Kidney (tissue), 14 donors: ENCODE data around the gene ROBO4. TPM values are rescaled to one million over a fixed set of nuclear protein-coding genes. Genes with fewer than 3 reads are reported as not detected.

ENCODE experiments used
- DNase-seq, 5 donors: peaks; one replicate each; pipeline ENCODE4 v3.0.0-alpha.2; 2013 to 2020
- FAIRE-seq: peaks from 2 replicates; lab custom pipeline; 2012; peaks lifted over from hg19 to GRCh38; lab: Jason Lieb, UNC
- H3K27ac ChIP-seq, 2 donors: one replicate each; pipeline ENCODE4 v1.7.0; 2013; ENCODE audit warnings: low read depth in 2 of 2, low read length in 2 of 2, inconsistent platforms in 1 of 2
- H3K27me3 ChIP-seq: one replicate; pipeline ENCODE4 v1.7.1; 2013; ENCODE audit warnings: low read length, inconsistent platforms; ENCODE audit not compliant: control insufficient read depth, insufficient read depth
- H3K36me3 ChIP-seq, 3 donors: one replicate each; pipeline versions ENCODE4 v1.7.0 to v1.7.1; 2013; ENCODE audit warnings: low read length in 3 of 3, control low read depth in 1 of 3, inconsistent platforms in 1 of 3; ENCODE audit not compliant: insufficient read depth in 3 of 3, control insufficient read depth in 2 of 3
- H3K4me1 ChIP-seq, 3 donors: one replicate each; pipeline versions ENCODE4 v1.7.0 to v1.7.1; 2013; ENCODE audit warnings: low read length in 3 of 3, inconsistent platforms in 1 of 3, low read depth in 1 of 3; ENCODE audit not compliant: control insufficient read depth in 2 of 3, insufficient read depth in 2 of 3
- H3K4me3 ChIP-seq, 3 donors: one replicate each; pipeline versions ENCODE4 v1.7.0 to v1.8.1; 2013; ENCODE audit warnings: low read length in 3 of 3, control low read depth in 1 of 3, inconsistent platforms in 1 of 3
- H3K9ac ChIP-seq, 3 donors: one replicate each; pipeline versions ENCODE4 v1.7.0 to v1.7.1; 2013; ENCODE audit warnings: low read length in 3 of 3, control low read depth in 1 of 3, inconsistent platforms in 1 of 3
- H3K9me3 ChIP-seq, 3 donors: one replicate each; pipeline versions ENCODE4 v1.7.0 to v1.7.1; 2013; ENCODE audit warnings: low read length in 3 of 3, control low read depth in 1 of 3, inconsistent platforms in 1 of 3; ENCODE audit not compliant: control insufficient read depth in 2 of 3, insufficient read depth in 1 of 3
- CTCF ChIP-seq: IDR thresholded peaks from 3 replicates; pipeline ENCODE4 v1.5.1; 2012; ENCODE audit warnings: mild to moderate bottlenecking, moderate library complexity, borderline replicate concordance; ENCODE audit not compliant: insufficient read depth; ENCODE audit errors: extremely low read depth
- intact Hi-C: fragments of 100-400 bp; cut with DNase I; formaldehyde crosslinking; loops from one replicate; pipeline ENCODE4 v1.11.1; 2022
- polyA plus RNA-seq: library from polyadenylated mRNA; stranded (reverse); fragments of 350-450 nt; fragmentation: Illumina TruSeq; extraction: RNeasy Lipid Tissue Mini Kit (QIAGEN cat#74804); gene quantifications from one replicate; pipeline ENCODE4 v1.2.3, GENCODE V29; 2014; ENCODE audit warnings: low read depth, low replicate concordance; ENCODE audit not compliant: insufficient read depth
- total RNA-seq: library from RNA; stranded (reverse); fragmentation: NEBNext Ultra II Directional; extraction: Animal tissue kit (Norgen Biotek cat#: 25700); gene quantifications from one replicate; pipeline ENCODE4 v1.2.1, GENCODE V29; 2021
- donor health status: control.
- donor health status: control.
- donor health status: control.
- donor health status: control.
- donor health status: control.
- donor health status: DM: yes; HTN: yes; CAD: no.
- donor health status: Normal renal cell carcinoma (clear cell type).

Gene ROBO4
- total and polyA plus RNA-seq, 2 donors from 2014 or later, result 12.8 to 29.5 TPM

DNA sequence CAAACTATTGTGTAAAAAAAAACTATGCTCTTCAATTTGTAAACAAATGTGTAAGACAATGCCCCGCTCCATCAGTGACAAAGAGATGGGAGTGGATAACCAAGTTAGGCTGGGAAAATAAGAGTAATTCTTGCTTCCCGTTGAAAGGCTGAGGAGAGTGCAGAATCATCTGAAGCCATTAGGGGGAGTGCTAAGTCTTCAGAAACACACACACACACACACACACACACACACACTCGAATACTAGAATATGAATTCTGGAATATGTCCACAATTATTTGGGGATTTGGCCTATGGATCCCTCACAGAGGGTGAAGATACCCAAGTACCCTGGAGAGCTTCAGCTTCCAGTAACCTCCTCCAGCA lies 60.2 kb downstream of the ROBO4 start:
- Histone ChIP-seq H3K9ac (no peak overlapping the region), H3K4me1 (peaks cover 0 to 10% (median 4%) of the 10 kb centered on the region in 3 donors), H3K4me3 (no peak overlapping the region), H3K36me3 (no peaks in the 10 kb centered on the region), H3K27ac (no peak overlapping the region), H3K9me3 (peaks cover 0 to 4% (median 0%) of the 10 kb centered on the region in 3 donors), H3K27me3 (peaks cover 29% of the 10 kb centered on the region)
- FAIRE-seq (no peak), DNase-seq (peak in 3 of 5 donors; percentile 35 to 85 (median 84))
- intact Hi-C loops, result loop anchor here (10.0 kb wide), 1 partner anchor 173 kb away; no protein-coding TSS in a partner anchor
- TF ChIP-seq CTCF, result peak; percentile 41

GRCh38 chr11:124835918-124836317 lies 61.7 kb downstream of the ROBO4 start:
- intact Hi-C loops, result loop anchor here (10.0 kb wide), 1 partner anchor 171 kb away; no protein-coding TSS in a partner anchor
- H3K4me3 ChIP-seq, result peak overlapping the region in 2 of 3 donors; percentile 34 to 39
- H3K9ac ChIP-seq, result peak overlapping the region in 1 of 3 donors; percentile 44
- TF ChIP-seq CTCF, result no peak
- H3K27ac ChIP-seq, result no peak overlapping the region
- H3K27me3 ChIP-seq, result peaks cover 14% of the 10 kb centered on the region
- H3K9me3 ChIP-seq, result no peaks in the 10 kb centered on the region
- FAIRE-seq (no peak), DNase-seq (peak in 1 of 5 donors; percentile 59)
- H3K36me3 ChIP-seq, result no peaks in the 10 kb centered on the region
- peaks cover 0 to 10% (median 4%) of the 10 kb centered on the region in 3 donors for H3K4me1 ChIP-seq

- DNase-seq, result peak in 2 of 5 donors; percentile 50 to 57
- no peak for FAIRE-seq
- Histone ChIP-seq H3K36me3 (no peaks in the 10 kb centered on the region), H3K27me3 (peaks cover 4% of the 10 kb centered on the region), H3K9me3 (no peaks in the 10 kb centered on the region), H3K27ac (peak overlapping the region in 1 of 2 donors; percentile 13), H3K9ac (no peak overlapping the region), H3K4me3 (no peak overlapping the region), H3K4me1 (peaks cover 0 to 7% (median 4%) of the 10 kb centered on the region in 3 donors)
- intact Hi-C loops, result loop anchor here (10.0 kb wide), 1 partner anchor 170 kb away; no protein-coding TSS in a partner anchor
- TF ChIP-seq CTCF, result no peak
These were observed 63.0 kb downstream of the ROBO4 start for GRCh38 chr11:124834526-124835180.

Other genes with a start within 250 kb of the ROBO4 start
- gene SIAE, start 224.1 kb downstream of the ROBO4 start, total RNA-seq, result 59.7 TPM
- 53.2 TPM for gene SIAE, start 224.1 kb downstream of the ROBO4 start, polyA plus RNA-seq
- 10.7 TPM for gene SPA17, start 224.0 kb downstream of the ROBO4 start, total RNA-seq
- gene SPA17, start 224.0 kb downstream of the ROBO4 start, polyA plus RNA-seq, result 23.7 TPM
- 17.9 TPM for gene NRGN, start 157.9 kb downstream of the ROBO4 start, total RNA-seq
- gene NRGN, start 157.9 kb downstream of the ROBO4 start, polyA plus RNA-seq, result 55.9 TPM
- gene VSIG2, start 145.6 kb downstream of the ROBO4 start, total RNA-seq, result 3.9 TPM
- 11.7 TPM for gene VSIG2, start 145.6 kb downstream of the ROBO4 start, polyA plus RNA-seq
- 63.0 TPM for gene ESAM, start 135.6 kb downstream of the ROBO4 start, total RNA-seq
- 85.8 TPM for gene ESAM, start 135.6 kb downstream of the ROBO4 start, polyA plus RNA-seq
- gene MSANTD2, start 97.5 kb downstream of the ROBO4 start, total RNA-seq, result 16.4 TPM
- 6.5 TPM for gene MSANTD2, start 97.5 kb downstream of the ROBO4 start, polyA plus RNA-seq
- gene ROBO3, start 32.4 kb downstream of the ROBO4 start, total RNA-seq, result 12.3 TPM
- gene ROBO3, start 32.4 kb downstream of the ROBO4 start, polyA plus RNA-seq, result 8.7 TPM
- not detected for gene HEPN1, start 21.4 kb upstream of the ROBO4 start, total RNA-seq
- gene HEPN1, start 21.4 kb upstream of the ROBO4 start, polyA plus RNA-seq, result not detected
- not detected for gene HEPACAM, start 38.2 kb upstream of the ROBO4 start, total RNA-seq
- 0.30 TPM for gene HEPACAM, start 38.2 kb upstream of the ROBO4 start, polyA plus RNA-seq
- 1.5 TPM for gene CCDC15, start 56.3 kb upstream of the ROBO4 start, total RNA-seq
- 0.22 TPM for gene CCDC15, start 56.3 kb upstream of the ROBO4 start, polyA plus RNA-seq
- gene SLC37A2, start 165.4 kb upstream of the ROBO4 start, total RNA-seq, result 6.1 TPM
- gene SLC37A2, start 165.4 kb upstream of the ROBO4 start, polyA plus RNA-seq, result 0.82 TPM
- gene TMEM218, start 213.8 kb upstream of the ROBO4 start, total RNA-seq, result 22.9 TPM
- 33.4 TPM for gene TMEM218, start 213.8 kb upstream of the ROBO4 start, polyA plus RNA-seq